HepG2 (cell line): ENCODE measurements around the gene CACNA1C. TPM values are rescaled to one million over a fixed set of nuclear protein-coding genes. Genes with fewer than 3 reads are reported as not detected.

ENCODE experiments used
- ATAC-seq: fragments of 200-7000 bp; cut with Tn5 transposase; 3 replicates; pipeline ENCODE4 v1.9.1; 2020; ENCODE audit warnings: mild to moderate bottlenecking, moderate library complexity
- BruUV-seq: library from RNA; stranded (reverse); fragments of 400-500 nt; replicated peaks from 2 replicates; lab custom pipeline; 2021; lab: Mats Ljungman, UMichigan
- CTCF ChIA-PET: fragments of 300-600 bp; formaldehyde crosslinking; extraction: SDS; loops from one replicate; lab custom pipeline; 2021; ENCODE audit warnings: low total read pairs, inconsistent platforms, low intra/inter-chr PET ratio; lab: Yijun Ruan, JAX
- POLR2A ChIA-PET: fragments of 350-600 bp; sonication (Branson Sonifier 250); formaldehyde crosslinking; loops from one replicate; lab custom pipeline; 2020; ENCODE audit warnings: antibody characterized with exemption, inconsistent platforms; lab: Yijun Ruan, JAX
- DNase-seq: peaks from one replicate; pipeline ENCODE4 v3.0.0-alpha.2; 2015; ENCODE audit warnings: low spot score
- FAIRE-seq: peaks from 3 replicates; lab custom pipeline; 2011; peaks lifted over from hg19 to GRCh38; lab: Jason Lieb, UNC
- H2AFZ ChIP-seq: one replicate; pipeline ENCODE4 v1.6.1; 2011; ENCODE audit warnings: low read length, inconsistent platforms
- H3K27ac ChIP-seq: fragments of 300-600 bp; 3 replicates; pipeline ENCODE4 v1.8.0; 2011; ENCODE audit warnings: mixed run types, mild to moderate bottlenecking, mixed read lengths, low read length, inconsistent platforms; ENCODE audit not compliant: insufficient read depth; ENCODE audit errors: extremely low read length
- H3K27me3 ChIP-seq, 2 experiments: fragments of 200-600 bp in 1 of 2; 2 replicates in 1 of 2; 3 replicates in 1 of 2; pipeline versions ENCODE4 v1.6.0 to v1.8.0; 2011; ENCODE audit warnings: low read length in 2 of 2, mild to moderate bottlenecking in 2 of 2, moderate library complexity in 2 of 2, inconsistent platforms in 1 of 2; ENCODE audit not compliant: insufficient read depth in 2 of 2, control insufficient read depth in 1 of 2
- H3K36me3 ChIP-seq, 2 experiments: fragments of 200-600 bp in 1 of 2; replicated peaks in 1 of 2; 2 replicates in 1 of 2; 3 replicates in 1 of 2; pipeline versions ENCODE4 v1.5.1 to v1.8.0; 2011; ENCODE audit warnings: low read length in 2 of 2, inconsistent platforms in 1 of 2; ENCODE audit not compliant: insufficient read depth in 2 of 2, control insufficient read depth in 1 of 2
- H3K4me1 ChIP-seq: 2 replicates; pipeline ENCODE4 v1.5.1; 2012; ENCODE audit warnings: low read length, inconsistent platforms; ENCODE audit not compliant: insufficient read depth
- H3K4me2 ChIP-seq: 2 replicates; pipeline ENCODE4 v1.6.0; 2011; ENCODE audit warnings: low read depth, low read length, inconsistent platforms
- H3K4me3 ChIP-seq, 3 experiments: fragments of 200-600 bp in 1 of 3; sonication (generic), shearing (Covaris generic) in 1 of 3; replicated peaks in 1 of 3; 2 replicates each; pipeline ENCODE4 v1.5.1; 2011 to 2016; ENCODE audit warnings: low read length in 3 of 3, inconsistent platforms in 2 of 3, low read depth in 2 of 3, mild to moderate bottlenecking in 2 of 3, control low read depth in 1 of 3, mixed read lengths in 1 of 3; ENCODE audit not compliant: insufficient read depth in 1 of 3
- H3K79me2 ChIP-seq: one replicate; pipeline ENCODE4 v1.6.1; 2011; ENCODE audit warnings: low read length, inconsistent platforms; ENCODE audit not compliant: insufficient read depth
- H3K9ac ChIP-seq: 2 replicates; pipeline ENCODE4 v1.6.0; 2011; ENCODE audit warnings: mild to moderate bottlenecking, low read depth, low read length, inconsistent platforms; ENCODE audit not compliant: insufficient read depth
- H3K9me3 ChIP-seq: 2 replicates; pipeline ENCODE4 v1.5.1; 2012; ENCODE audit warnings: mild to moderate bottlenecking, low read length
- H4K20me1 ChIP-seq: 2 replicates; pipeline ENCODE4 v1.6.0; 2011; ENCODE audit warnings: inconsistent platforms, mild to moderate bottlenecking, low read length, moderate library complexity; ENCODE audit not compliant: insufficient read depth
- ARHGAP35 ChIP-seq: sonication (generic); formaldehyde crosslinking; IDR thresholded peaks from 2 replicates; pipeline ENCODE4 v1.9.0; 2022; ENCODE audit warnings: mild to moderate bottlenecking, inconsistent platforms, moderate library complexity, missing genetic modification reagents, borderline replicate concordance
- CBX2 ChIP-seq, 2 experiments: fragments of 200-600 bp in 1 of 2; sonication (generic); formaldehyde crosslinking in 1 of 2; IDR thresholded peaks; 2 replicates each; pipeline versions ENCODE4 v1.7.0 to v1.8.1; 2018 to 2022; ENCODE audit warnings: low read depth in 2 of 2, low read length in 1 of 2, mild to moderate bottlenecking in 1 of 2, missing genetic modification reagents in 1 of 2
- CENPBD1 ChIP-seq: sonication (generic); formaldehyde crosslinking; IDR thresholded peaks from 2 replicates; pipeline ENCODE4 v1.8.0; 2022; ENCODE audit warnings: missing genetic modification reagents, low read depth, mild to moderate bottlenecking, borderline replicate concordance
- JUND ChIP-seq: sonication (generic); formaldehyde crosslinking; IDR thresholded peaks from 2 replicates; pipeline ENCODE4 v1.8.0; 2022; ENCODE audit warnings: mild to moderate bottlenecking, missing genetic modification reagents
- KLF11 ChIP-seq: IDR thresholded peaks from 2 replicates; pipeline ENCODE4 v1.6.1; 2016; ENCODE audit warnings: missing compliant biosample characterization
- MEIS2 ChIP-seq: sonication (generic); formaldehyde crosslinking; IDR thresholded peaks from 2 replicates; pipeline ENCODE4 v1.9.0; 2021; ENCODE audit warnings: mild to moderate bottlenecking, missing genetic modification reagents
- MIXL1 ChIP-seq: IDR thresholded peaks from 2 replicates; pipeline ENCODE4 v1.6.1; 2016
- MXD1 ChIP-seq: sonication (generic); formaldehyde crosslinking; IDR thresholded peaks from 2 replicates; pipeline ENCODE4 v1.4.0; 2020; ENCODE audit warnings: mild to moderate bottlenecking, missing genetic modification reagents
- NPAS2 ChIP-seq: sonication (generic); formaldehyde crosslinking; IDR thresholded peaks from 2 replicates; pipeline ENCODE4 v1.8.0; 2022; ENCODE audit warnings: mild to moderate bottlenecking, missing genetic modification reagents, borderline replicate concordance
- PHB2 ChIP-seq: fragments of 450-650 bp; IDR thresholded peaks from 2 replicates; pipeline ENCODE4 v1.6.1; 2018; ENCODE audit not compliant: partially characterized antibody
- POLR2A ChIP-seq, 2 experiments: IDR thresholded peaks; 2 replicates each; pipeline ENCODE4 v1.6.1; 2011; ENCODE audit warnings: low read depth in 2 of 2, low read length in 2 of 2, mild to moderate bottlenecking in 1 of 2, moderate library complexity in 1 of 2; ENCODE audit not compliant: insufficient read depth in 1 of 2
- REPIN1 ChIP-seq: sonication (generic); formaldehyde crosslinking; IDR thresholded peaks from 2 replicates; pipeline ENCODE4 v1.8.0; 2022; ENCODE audit warnings: missing genetic modification reagents, low read depth, mild to moderate bottlenecking, borderline replicate concordance
- TCF7 ChIP-seq: sonication (generic); IDR thresholded peaks from 2 replicates; pipeline ENCODE4 v1.6.1; 2016; ENCODE audit warnings: antibody characterized with exemption, low read depth
- TFDP2 ChIP-seq: sonication (generic); formaldehyde crosslinking; IDR thresholded peaks from 2 replicates; pipeline ENCODE4 v1.4.0; 2020; ENCODE audit warnings: missing genetic modification reagents
- ZBTB33 ChIP-seq: sonication (generic); formaldehyde crosslinking; IDR thresholded peaks from 2 replicates; pipeline ENCODE4 v1.4.0; 2020; ENCODE audit warnings: missing genetic modification reagents
- ZNF232 ChIP-seq: sonication (generic); formaldehyde crosslinking; IDR thresholded peaks from 2 replicates; pipeline ENCODE4 v1.4.0; 2020; ENCODE audit warnings: missing genetic modification reagents, borderline replicate concordance
- ZNF44 ChIP-seq: sonication (generic); formaldehyde crosslinking; IDR thresholded peaks from 2 replicates; pipeline ENCODE4 v1.5.1; 2020; ENCODE audit warnings: mild to moderate bottlenecking, missing genetic modification reagents
- WGBS: methylation state at CpG from one replicate; pipeline ENCODE4 v1.1.6; 2017; ENCODE audit warnings: low lambda C conversion rate; 5-methylcytosine and 5-hydroxymethylcytosine counted together
- in situ Hi-C: cut with HindIII; loops from 2 replicates; pipeline ENCODE4 v1.10.0; 2017; ENCODE audit warnings: low pct_unique_long_range_greater_than_20kb; ENCODE audit not compliant: extremely low pct_ligation_motif_present
- intact Hi-C: fragments of 100-400 bp; cut with micrococcal nuclease; formaldehyde crosslinking; loops from one replicate; pipeline ENCODE4 v1.10.0; 2022; ENCODE audit not compliant: unreplicated experiment
- polyA plus RNA-seq, 8 experiments: library from polyadenylated mRNA; depleted of rRNA in 3 of 8; stranded (reverse) in 7 of 8; unstranded in 1 of 8; fragments of >200 nt; fragmentation: Illumina TruSeq in 4 of 8; extraction: Trizol in 4 of 8; gene quantifications; 2 replicates each; pipeline versions ENCODE4 v1.2.1 to v1.2.3, GENCODE V29; 2011 to 2016; ENCODE audit warnings: low read depth in 4 of 8, missing spikeins in 1 of 8, mixed read lengths in 1 of 8; ENCODE audit not compliant: insufficient read depth in 1 of 8
- total RNA-seq, 5 experiments: library from RNA; depleted of rRNA; stranded (reverse); fragments of >200 nt; fragmentation: Illumina TruSeq; extraction: Trizol; gene quantifications; 2 replicates each; pipeline ENCODE4 v1.2.3, GENCODE V29; 2016; ENCODE audit warnings: low read depth in 1 of 5

CACNA1C gene
- total and polyA plus RNA-seq, 2 of the 13 experiments (the other 11 are each of a cell fraction or from before 2014, with no cell fraction given), result not detected

GRCh38 chr12:2618291-2618995 is 565.7 kb downstream of the CACNA1C start:
- no peak for TF ChIP-seq TFDP2 (CRISPR knock-in tag)
- no peak for TF ChIP-seq ZBTB33 (CRISPR knock-in tag)
- no peak for TF ChIP-seq CBX2 (IDR thresholded peaks at IDR 0.05; ENCODE audit: low read depth, low read length)
- no peak for TF ChIP-seq CBX2 (CRISPR knock-in tag; IDR thresholded peaks at IDR 0.05; ENCODE audit: low read depth)
- TF ChIP-seq TCF7, result no peak
- no peak for TF ChIP-seq NPAS2 (CRISPR knock-in tag)
- TF ChIP-seq MXD1, result no peak
- TF ChIP-seq ZNF44 (CRISPR knock-in tag), result no peak
- TF ChIP-seq JUND (CRISPR knock-in tag), result no peak
- no peak for TF ChIP-seq REPIN1 (CRISPR knock-in tag)
- TF ChIP-seq ZNF232 (CRISPR knock-in tag), result no peak
- TF ChIP-seq KLF11, result no peak
- no peak for TF ChIP-seq MEIS2
- no peak for TF ChIP-seq CENPBD1 (CRISPR knock-in tag)
- no peak for TF ChIP-seq MIXL1 (CRISPR knock-in tag)
- no peak for TF ChIP-seq ARHGAP35 (CRISPR knock-in tag)
- no peak for TF ChIP-seq PHB2
- no peak for TF ChIP-seq POLR2A (IDR thresholded peaks at IDR 0.05; ENCODE audit: insufficient read depth in 1 of 2, low read depth in 2 of 2, low read length in 2 of 2)
- ChIA-PET POLR2A (no interaction called here), CTCF (no interaction called here)
- in situ Hi-C loops (no loop called here), intact Hi-C loops (no loop called here)
- Histone ChIP-seq H4K20me1 (no peaks in the 10 kb centered on the region), H3K4me3 (no peak overlapping the region), H3K27me3 (peaks cover 7 to 87% of the 10 kb centered on the region in 2 experiments), H3K4me2 (no peak overlapping the region), H3K9ac (no peak overlapping the region), H3K27ac (no peak overlapping the region), H2AFZ (no peak overlapping the region), H3K79me2 (no peaks in the 10 kb centered on the region), H3K36me3 (no peaks in the 10 kb centered on the region), H3K4me1 (peaks cover 12% of the 10 kb centered on the region), H3K9me3 (no peaks in the 10 kb centered on the region)
- DNase-seq (no peak), FAIRE-seq (no peak), ATAC-seq (no peak)
- WGBS, result 22% methylated on average over 7 of the region's 12 CpGs
- BruUV-seq, result no TSS peak
